DMS153 (cell line): ENCODE results near the gene NBPF1.
"Not testable (repeated sequence)": the region's sequence is repeated elsewhere in the genome, so short reads cannot be mapped to it uniquely, and the experiment has no call there.

ENCODE experiments used
- DNase-seq: peaks from one replicate; lab custom pipeline; 2025; lab: John Stamatoyannopoulos, UW

The NBPF1 gene

DNA sequence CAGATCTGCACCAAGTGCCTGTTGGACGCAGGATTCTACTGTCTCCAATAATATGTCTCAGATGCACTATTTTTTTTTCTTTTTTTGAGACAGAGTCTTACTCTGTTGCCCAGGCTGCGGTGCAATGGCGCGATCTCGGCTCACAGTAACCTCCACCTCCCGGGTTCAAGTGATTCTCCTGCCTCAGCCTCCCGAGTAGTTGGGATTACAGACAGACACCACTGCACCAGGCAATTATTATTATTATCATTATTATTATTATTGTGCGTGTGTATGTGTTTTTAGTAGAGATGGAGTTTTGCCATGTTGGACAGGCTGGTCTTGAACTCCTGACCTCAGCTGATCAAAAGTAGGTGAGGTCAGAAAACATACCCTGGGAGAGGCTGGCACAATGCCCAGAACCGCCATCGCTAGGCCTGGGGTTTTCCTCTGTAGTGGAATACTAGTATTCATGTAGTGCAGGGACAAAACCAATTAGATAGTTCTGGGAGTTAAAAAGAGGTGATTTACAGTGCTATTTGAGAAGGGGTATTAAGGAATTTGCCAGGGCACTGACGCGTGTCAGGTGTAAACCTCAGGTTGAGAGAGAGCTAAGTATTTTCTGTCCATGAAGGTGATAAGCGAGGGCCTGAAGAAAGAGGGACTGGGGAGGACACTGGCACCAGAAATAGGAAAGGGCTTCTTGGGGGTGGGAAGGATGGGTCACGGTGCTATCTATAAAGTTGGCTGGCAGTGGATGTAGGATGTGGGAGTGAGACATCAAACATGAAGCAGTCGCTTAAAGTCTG, 100.5 kb downstream of the NBPF1 start:
- DNase-seq = not testable (repeated sequence)
